Brain microvascular endothelial cell (primary cell): Measurements from ENCODE around the gene SATB2.

Experiments
- DNase-seq: peaks from one replicate; pipeline ENCODE4 v3.0.0-alpha.2; 2020
- H3K27ac ChIP-seq: fragments of 250-450 bp; sonication (Bioruptor Pico); 2 replicates; pipeline ENCODE4 v1.5.1; 2020; ENCODE audit warnings: mild to moderate bottlenecking, moderate library complexity
- H3K27me3 ChIP-seq: fragments of 250-450 bp; sonication (Bioruptor Pico); replicated peaks from 2 replicates; pipeline ENCODE4 v1.5.1; 2020; ENCODE audit warnings: mild to moderate bottlenecking
- H3K36me3 ChIP-seq: fragments of 250-450 bp; sonication (Bioruptor Pico); replicated peaks from 2 replicates; pipeline ENCODE4 v1.5.1; 2020; ENCODE audit warnings: mild to moderate bottlenecking
- H3K4me3 ChIP-seq: 2 replicates; pipeline ENCODE4 v1.5.1; 2011; ENCODE audit warnings: low read depth, mild to moderate bottlenecking, control low read depth, low read length, moderate library complexity
- CTCF ChIP-seq: IDR thresholded peaks from 2 replicates; pipeline ENCODE4 v1.5.1; 2011; ENCODE audit warnings: low read depth, mild to moderate bottlenecking, moderate library complexity, low read length, control low read depth, inconsistent platforms; ENCODE audit errors: missing control alignments
- in situ Hi-C: cut with HindIII; loops from 2 replicates; pipeline ENCODE4 v1.10.0; 2017; ENCODE audit warnings: low sequenced_read_pairs, low pct_ligation_motif_present

The SATB2 gene

GRCh38 chr2:199392363-199392762, 65.4 kb downstream of the SATB2 start:
- H3K27me3 ChIP-seq, result no peaks in the 10 kb centered on the region
- no peak overlapping the region for H3K4me3 ChIP-seq
- DNase-seq, result no peak
- H3K36me3 ChIP-seq, result no peaks in the 10 kb centered on the region
- TF ChIP-seq CTCF, result no peak
- in situ Hi-C loops, result no loop called here
- no peak overlapping the region for H3K27ac ChIP-seq

- no peak for TF ChIP-seq CTCF
- no peak overlapping the region for H3K27ac ChIP-seq
- in situ Hi-C loops, result no loop called here
Measured at GRCh38 chr2:199388728-199389268, 68.9 kb downstream of the SATB2 start.

GRCh38 chr2:199384043-199384442, 73.7 kb downstream of the SATB2 start:
- no peak overlapping the region for H3K27ac ChIP-seq
- in situ Hi-C loops, result no loop called here
- no peak for TF ChIP-seq CTCF
- no peak overlapping the region for H3K4me3 ChIP-seq
- H3K36me3 ChIP-seq, result no peaks in the 10 kb centered on the region
- H3K27me3 ChIP-seq, result no peaks in the 10 kb centered on the region
- DNase-seq, result no peak

More at GRCh38 chr2:199388728-199389268, 68.9 kb downstream of the SATB2 start:
- Histone ChIP-seq H3K27me3 (no peaks in the 10 kb centered on the region), H3K36me3 (no peaks in the 10 kb centered on the region), H3K4me3 (no peak overlapping the region)
- no peak for DNase-seq

- TF ChIP-seq CTCF, result no peak
- Histone ChIP-seq H3K4me3 (no peak overlapping the region), H3K27me3 (no peaks in the 10 kb centered on the region), H3K36me3 (no peaks in the 10 kb centered on the region), H3K27ac (no peak overlapping the region)
- in situ Hi-C loops, result no loop called here
- DNase-seq, result no peak
Measured at GRCh38 chr2:199383021-199383420, 74.7 kb downstream of the SATB2 start.

GRCh38 chr2:199382091-199382490, 75.6 kb downstream of the SATB2 start:
- Histone ChIP-seq H3K27ac (no peak overlapping the region), H3K27me3 (no peaks in the 10 kb centered on the region), H3K4me3 (no peak overlapping the region), H3K36me3 (no peaks in the 10 kb centered on the region)
- in situ Hi-C loops, result no loop called here
- TF ChIP-seq CTCF, result no peak
- DNase-seq, result peak; percentile 71

- no peak for DNase-seq
- no peak for TF ChIP-seq CTCF
- H3K27me3 ChIP-seq, result no peaks in the 10 kb centered on the region
- no peak overlapping the region for H3K4me3 ChIP-seq
- H3K27ac ChIP-seq, result no peak overlapping the region
- in situ Hi-C loops, result no loop called here
- no peaks in the 10 kb centered on the region for H3K36me3 ChIP-seq
Measured at GRCh38 chr2:199381531-199381930, 76.2 kb downstream of the SATB2 start.
